HepG2 (cell line): Measurements from ENCODE around the gene ANKRD10.

Experiments used
- CTCF ChIP-seq: sonication (generic); formaldehyde crosslinking; IDR thresholded peaks from 2 replicates; pipeline ENCODE4 v1.5.0; 2020; ENCODE audit warnings: mild to moderate bottlenecking, missing genetic modification reagents, moderate library complexity
- EZH2 ChIP-seq: conservative IDR thresholded peaks from 2 replicates; pipeline ENCODE4 v1.6.1; 2012; ENCODE audit warnings: mild to moderate bottlenecking, low read depth, low read length, moderate library complexity
- GTF2F1 ChIP-seq: fragments of 150-350 bp; IDR thresholded peaks from 2 replicates; pipeline ENCODE4 v1.6.1; 2014; ENCODE audit warnings: low read length
- HOMEZ ChIP-seq: IDR thresholded peaks from 2 replicates; pipeline ENCODE4 v1.6.1; 2016; ENCODE audit warnings: low read depth
- MEF2D ChIP-seq: sonication (generic); formaldehyde crosslinking; IDR thresholded peaks from 2 replicates; pipeline ENCODE4 v1.5.1; 2020; ENCODE audit warnings: mild to moderate bottlenecking, missing genetic modification reagents
- POLR2A ChIP-seq, 2 experiments: IDR thresholded peaks; 2 replicates each; pipeline ENCODE4 v1.6.1; 2011; ENCODE audit warnings: low read depth in 2 of 2, low read length in 2 of 2, mild to moderate bottlenecking in 1 of 2, moderate library complexity in 1 of 2; ENCODE audit not compliant: insufficient read depth in 1 of 2
- SRSF9 ChIP-seq: fragments of 200-400 bp; formaldehyde crosslinking; IDR thresholded peaks from 2 replicates; pipeline ENCODE4 v1.6.1; 2018; ENCODE audit warnings: borderline replicate concordance, mild to moderate bottlenecking, low read depth, low read length; ENCODE audit not compliant: insufficient read depth, poor library complexity, severe bottlenecking
- ZNF776 ChIP-seq: sonication (generic); formaldehyde crosslinking; IDR thresholded peaks from 2 replicates; pipeline ENCODE4 v1.4.0; 2020; ENCODE audit warnings: mild to moderate bottlenecking, missing genetic modification reagents
- TF ChIP-seq, protein P1 (sequence below): sonication (generic); formaldehyde crosslinking; IDR thresholded peaks from 2 replicates; pipeline ENCODE4 v1.9.0; 2021; ENCODE audit warnings: missing genetic modification reagents, borderline replicate concordance
- TF ChIP-seq, protein P2 (sequence below): sonication (generic); formaldehyde crosslinking; IDR thresholded peaks from 2 replicates; pipeline ENCODE4 v1.9.0; 2022; ENCODE audit warnings: missing genetic modification reagents, mild to moderate bottlenecking, borderline replicate concordance
- TF ChIP-seq, protein P3 (sequence below): IDR thresholded peaks from 2 replicates; pipeline ENCODE4 v1.6.1; 2016; ENCODE audit warnings: low read depth, missing genetic modification reagents, missing compliant biosample characterization
- TF ChIP-seq, protein P4 (sequence below): sonication (generic); formaldehyde crosslinking; IDR thresholded peaks from 2 replicates; pipeline ENCODE4 v1.4.0; 2020; ENCODE audit warnings: low read depth, mild to moderate bottlenecking, missing genetic modification reagents

GRCh38 chr13:110856942-110857835 is 57.7 kb downstream of the ANKRD10 start:
- TF ChIP-seq POLR2A (IDR thresholded peaks at IDR 0.05; ENCODE audit: insufficient read depth in 1 of 2, low read depth in 2 of 2, low read length in 2 of 2) (no peak), EZH2 (no peak), ZNF776 (no peak), GTF2F1 (no peak), MEF2D (CRISPR knock-in tag) (no peak), SRSF9 (no peak), HOMEZ (CRISPR knock-in tag) (no peak), CTCF (no peak)
- TF ChIP-seq, protein P1, sequence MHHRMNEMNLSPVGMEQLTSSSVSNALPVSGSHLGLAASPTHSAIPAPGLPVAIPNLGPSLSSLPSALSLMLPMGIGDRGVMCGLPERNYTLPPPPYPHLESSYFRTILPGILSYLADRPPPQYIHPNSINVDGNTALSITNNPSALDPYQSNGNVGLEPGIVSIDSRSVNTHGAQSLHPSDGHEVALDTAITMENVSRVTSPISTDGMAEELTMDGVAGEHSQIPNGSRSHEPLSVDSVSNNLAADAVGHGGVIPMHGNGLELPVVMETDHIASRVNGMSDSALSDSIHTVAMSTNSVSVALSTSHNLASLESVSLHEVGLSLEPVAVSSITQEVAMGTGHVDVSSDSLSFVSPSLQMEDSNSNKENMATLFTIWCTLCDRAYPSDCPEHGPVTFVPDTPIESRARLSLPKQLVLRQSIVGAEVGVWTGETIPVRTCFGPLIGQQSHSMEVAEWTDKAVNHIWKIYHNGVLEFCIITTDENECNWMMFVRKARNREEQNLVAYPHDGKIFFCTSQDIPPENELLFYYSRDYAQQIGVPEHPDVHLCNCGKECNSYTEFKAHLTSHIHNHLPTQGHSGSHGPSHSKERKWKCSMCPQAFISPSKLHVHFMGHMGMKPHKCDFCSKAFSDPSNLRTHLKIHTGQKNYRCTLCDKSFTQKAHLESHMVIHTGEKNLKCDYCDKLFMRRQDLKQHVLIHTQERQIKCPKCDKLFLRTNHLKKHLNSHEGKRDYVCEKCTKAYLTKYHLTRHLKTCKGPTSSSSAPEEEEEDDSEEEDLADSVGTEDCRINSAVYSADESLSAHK = no peak
- TF ChIP-seq, protein P2, sequence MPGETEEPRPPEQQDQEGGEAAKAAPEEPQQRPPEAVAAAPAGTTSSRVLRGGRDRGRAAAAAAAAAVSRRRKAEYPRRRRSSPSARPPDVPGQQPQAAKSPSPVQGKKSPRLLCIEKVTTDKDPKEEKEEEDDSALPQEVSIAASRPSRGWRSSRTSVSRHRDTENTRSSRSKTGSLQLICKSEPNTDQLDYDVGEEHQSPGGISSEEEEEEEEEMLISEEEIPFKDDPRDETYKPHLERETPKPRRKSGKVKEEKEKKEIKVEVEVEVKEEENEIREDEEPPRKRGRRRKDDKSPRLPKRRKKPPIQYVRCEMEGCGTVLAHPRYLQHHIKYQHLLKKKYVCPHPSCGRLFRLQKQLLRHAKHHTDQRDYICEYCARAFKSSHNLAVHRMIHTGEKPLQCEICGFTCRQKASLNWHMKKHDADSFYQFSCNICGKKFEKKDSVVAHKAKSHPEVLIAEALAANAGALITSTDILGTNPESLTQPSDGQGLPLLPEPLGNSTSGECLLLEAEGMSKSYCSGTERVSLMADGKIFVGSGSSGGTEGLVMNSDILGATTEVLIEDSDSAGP (CRISPR knock-in tag) = no peak
- TF ChIP-seq, protein P3, sequence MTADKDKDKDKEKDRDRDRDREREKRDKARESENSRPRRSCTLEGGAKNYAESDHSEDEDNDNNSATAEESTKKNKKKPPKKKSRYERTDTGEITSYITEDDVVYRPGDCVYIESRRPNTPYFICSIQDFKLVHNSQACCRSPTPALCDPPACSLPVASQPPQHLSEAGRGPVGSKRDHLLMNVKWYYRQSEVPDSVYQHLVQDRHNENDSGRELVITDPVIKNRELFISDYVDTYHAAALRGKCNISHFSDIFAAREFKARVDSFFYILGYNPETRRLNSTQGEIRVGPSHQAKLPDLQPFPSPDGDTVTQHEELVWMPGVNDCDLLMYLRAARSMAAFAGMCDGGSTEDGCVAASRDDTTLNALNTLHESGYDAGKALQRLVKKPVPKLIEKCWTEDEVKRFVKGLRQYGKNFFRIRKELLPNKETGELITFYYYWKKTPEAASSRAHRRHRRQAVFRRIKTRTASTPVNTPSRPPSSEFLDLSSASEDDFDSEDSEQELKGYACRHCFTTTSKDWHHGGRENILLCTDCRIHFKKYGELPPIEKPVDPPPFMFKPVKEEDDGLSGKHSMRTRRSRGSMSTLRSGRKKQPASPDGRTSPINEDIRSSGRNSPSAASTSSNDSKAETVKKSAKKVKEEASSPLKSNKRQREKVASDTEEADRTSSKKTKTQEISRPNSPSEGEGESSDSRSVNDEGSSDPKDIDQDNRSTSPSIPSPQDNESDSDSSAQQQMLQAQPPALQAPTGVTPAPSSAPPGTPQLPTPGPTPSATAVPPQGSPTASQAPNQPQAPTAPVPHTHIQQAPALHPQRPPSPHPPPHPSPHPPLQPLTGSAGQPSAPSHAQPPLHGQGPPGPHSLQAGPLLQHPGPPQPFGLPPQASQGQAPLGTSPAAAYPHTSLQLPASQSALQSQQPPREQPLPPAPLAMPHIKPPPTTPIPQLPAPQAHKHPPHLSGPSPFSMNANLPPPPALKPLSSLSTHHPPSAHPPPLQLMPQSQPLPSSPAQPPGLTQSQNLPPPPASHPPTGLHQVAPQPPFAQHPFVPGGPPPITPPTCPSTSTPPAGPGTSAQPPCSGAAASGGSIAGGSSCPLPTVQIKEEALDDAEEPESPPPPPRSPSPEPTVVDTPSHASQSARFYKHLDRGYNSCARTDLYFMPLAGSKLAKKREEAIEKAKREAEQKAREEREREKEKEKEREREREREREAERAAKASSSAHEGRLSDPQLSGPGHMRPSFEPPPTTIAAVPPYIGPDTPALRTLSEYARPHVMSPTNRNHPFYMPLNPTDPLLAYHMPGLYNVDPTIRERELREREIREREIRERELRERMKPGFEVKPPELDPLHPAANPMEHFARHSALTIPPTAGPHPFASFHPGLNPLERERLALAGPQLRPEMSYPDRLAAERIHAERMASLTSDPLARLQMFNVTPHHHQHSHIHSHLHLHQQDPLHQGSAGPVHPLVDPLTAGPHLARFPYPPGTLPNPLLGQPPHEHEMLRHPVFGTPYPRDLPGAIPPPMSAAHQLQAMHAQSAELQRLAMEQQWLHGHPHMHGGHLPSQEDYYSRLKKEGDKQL (CRISPR knock-in tag) = no peak
- TF ChIP-seq, protein P4, sequence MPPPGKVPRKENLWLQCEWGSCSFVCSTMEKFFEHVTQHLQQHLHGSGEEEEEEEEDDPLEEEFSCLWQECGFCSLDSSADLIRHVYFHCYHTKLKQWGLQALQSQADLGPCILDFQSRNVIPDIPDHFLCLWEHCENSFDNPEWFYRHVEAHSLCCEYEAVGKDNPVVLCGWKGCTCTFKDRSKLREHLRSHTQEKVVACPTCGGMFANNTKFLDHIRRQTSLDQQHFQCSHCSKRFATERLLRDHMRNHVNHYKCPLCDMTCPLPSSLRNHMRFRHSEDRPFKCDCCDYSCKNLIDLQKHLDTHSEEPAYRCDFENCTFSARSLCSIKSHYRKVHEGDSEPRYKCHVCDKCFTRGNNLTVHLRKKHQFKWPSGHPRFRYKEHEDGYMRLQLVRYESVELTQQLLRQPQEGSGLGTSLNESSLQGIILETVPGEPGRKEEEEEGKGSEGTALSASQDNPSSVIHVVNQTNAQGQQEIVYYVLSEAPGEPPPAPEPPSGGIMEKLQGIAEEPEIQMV (CRISPR knock-in tag) = no peak
